VCaP (cell line): ENCODE results near the gene CCDC40.

Experiments
- H3K27ac ChIP-seq: fragments of 450-650 bp; 2 replicates; pipeline ENCODE4 v1.5.1; 2017
- TF ChIP-seq, protein P1 (sequence below): fragments of 450-650 bp; conservative IDR thresholded peaks from 2 replicates; pipeline ENCODE4 v1.5.1; 2017; ENCODE audit warnings: mild to moderate bottlenecking, moderate library complexity

Gene CCDC40

GRCh38 chr17:80068301-80069222, 32.1 kb downstream of the CCDC40 start:
- TF ChIP-seq, protein P1, sequence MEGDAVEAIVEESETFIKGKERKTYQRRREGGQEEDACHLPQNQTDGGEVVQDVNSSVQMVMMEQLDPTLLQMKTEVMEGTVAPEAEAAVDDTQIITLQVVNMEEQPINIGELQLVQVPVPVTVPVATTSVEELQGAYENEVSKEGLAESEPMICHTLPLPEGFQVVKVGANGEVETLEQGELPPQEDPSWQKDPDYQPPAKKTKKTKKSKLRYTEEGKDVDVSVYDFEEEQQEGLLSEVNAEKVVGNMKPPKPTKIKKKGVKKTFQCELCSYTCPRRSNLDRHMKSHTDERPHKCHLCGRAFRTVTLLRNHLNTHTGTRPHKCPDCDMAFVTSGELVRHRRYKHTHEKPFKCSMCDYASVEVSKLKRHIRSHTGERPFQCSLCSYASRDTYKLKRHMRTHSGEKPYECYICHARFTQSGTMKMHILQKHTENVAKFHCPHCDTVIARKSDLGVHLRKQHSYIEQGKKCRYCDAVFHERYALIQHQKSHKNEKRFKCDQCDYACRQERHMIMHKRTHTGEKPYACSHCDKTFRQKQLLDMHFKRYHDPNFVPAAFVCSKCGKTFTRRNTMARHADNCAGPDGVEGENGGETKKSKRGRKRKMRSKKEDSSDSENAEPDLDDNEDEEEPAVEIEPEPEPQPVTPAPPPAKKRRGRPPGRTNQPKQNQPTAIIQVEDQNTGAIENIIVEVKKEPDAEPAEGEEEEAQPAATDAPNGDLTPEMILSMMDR = no peak
- peak overlapping the region; percentile 100 for H3K27ac ChIP-seq

GRCh38 chr17:80070375-80071115, 34.1 kb downstream of the CCDC40 start:
- H3K27ac ChIP-seq = peak overlapping the region; percentile 100
- TF ChIP-seq, protein P1 = no peak

- TF ChIP-seq, protein P1 = no peak
- peak overlapping the region; percentile 100 for H3K27ac ChIP-seq
These were observed 34.8 kb downstream of the CCDC40 start for GRCh38 chr17:80071116-80071841.

GRCh38 chr17:80072410-80072809, 36.0 kb downstream of the CCDC40 start:
- peak overlapping the region; percentile 100; the same call in 1 of the 2 replicates for H3K27ac ChIP-seq
- TF ChIP-seq, protein P1 = no peak

DNA sequence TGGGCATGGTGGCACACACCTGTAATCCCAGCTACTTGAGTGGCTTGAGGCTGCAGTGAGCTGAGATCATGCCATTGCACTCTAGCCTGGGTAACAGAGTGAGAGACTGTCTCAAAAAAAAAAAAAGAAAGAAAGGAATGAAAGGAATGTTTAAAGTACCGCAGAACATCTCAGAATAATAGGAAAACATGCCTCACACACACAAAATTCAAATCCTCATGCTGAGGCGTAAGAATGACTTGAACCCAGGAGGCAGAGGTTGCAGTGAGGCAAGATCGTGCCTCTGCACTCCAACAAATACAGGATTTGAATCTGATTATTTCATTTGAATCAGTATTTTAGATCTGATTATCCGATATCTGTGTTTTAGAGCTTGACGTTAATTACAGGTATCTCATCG, 43.6 kb downstream of the CCDC40 start:
- no peak overlapping the region for H3K27ac ChIP-seq
- TF ChIP-seq, protein P1 = no peak

GRCh38 chr17:80081596-80081995, 45.2 kb downstream of the CCDC40 start:
- TF ChIP-seq, protein P1 = no peak
- no peak overlapping the region for H3K27ac ChIP-seq
